Suppressor macrophage treated with lipopolysaccharide for 4 hours (primary cell): Measurements from ENCODE around the gene EGLN3.

Experiments used
- DNase-seq: peaks from one replicate; pipeline ENCODE4 v3.0.0-alpha.2; 2020

Gene EGLN3

GRCh38 chr14:33959692-33960151, 8.8 kb upstream of the EGLN3 start:
- DNase-seq, result no peak

GRCh38 chr14:33958605-33959226, 7.8 kb upstream of the EGLN3 start:
- no peak for DNase-seq

GRCh38 chr14:33957993-33958392, 7.1 kb upstream of the EGLN3 start:
- DNase-seq, result no peak

GRCh38 chr14:33957299-33957698, 6.4 kb upstream of the EGLN3 start:
- DNase-seq, result no peak

- no peak for DNase-seq
These were observed 5.8 kb upstream of the EGLN3 start for GRCh38 chr14:33956640-33957039.

- no peak for DNase-seq
These were observed 3.2 kb upstream of the EGLN3 start for GRCh38 chr14:33954016-33954598.

GRCh38 chr14:33952541-33952940, 1.7 kb upstream of the EGLN3 start:
- DNase-seq, result no peak

- no peak for DNase-seq
These were observed 438 bp upstream of the EGLN3 start for GRCh38 chr14:33951183-33951840.

- no peak for DNase-seq
These were observed 1.4 kb downstream of the EGLN3 start for GRCh38 chr14:33949411-33949893.

- DNase-seq, result no peak
These were observed 1.9 kb downstream of the EGLN3 start for GRCh38 chr14:33948869-33949408.

- DNase-seq, result no peak
These were observed 2.6 kb downstream of the EGLN3 start for GRCh38 chr14:33948145-33948868.

- DNase-seq, result no peak
These were observed 4.0 kb downstream of the EGLN3 start for GRCh38 chr14:33946679-33947476.

- DNase-seq, result no peak
These were observed 5.4 kb downstream of the EGLN3 start for GRCh38 chr14:33945210-33946088.

GRCh38 chr14:33943096-33943883, 7.6 kb downstream of the EGLN3 start:
- DNase-seq, result no peak

- no peak for DNase-seq
These were observed 9.2 kb downstream of the EGLN3 start for GRCh38 chr14:33941718-33942117.

GRCh38 chr14:33940561-33941011, 10.3 kb downstream of the EGLN3 start:
- DNase-seq, result no peak

GRCh38 chr14:33938131-33938949, 12.5 kb downstream of the EGLN3 start:
- DNase-seq, result no peak

GRCh38 chr14:33936391-33936790, 14.5 kb downstream of the EGLN3 start:
- no peak for DNase-seq

- DNase-seq, result no peak
These were observed 15.9 kb downstream of the EGLN3 start for GRCh38 chr14:33934938-33935337.
